Right lobe of liver (tissue), 6 donors: ENCODE data around the gene KCNA5. TPM values are rescaled to one million over a fixed set of nuclear protein-coding genes. Genes with fewer than 3 reads are reported as not detected.

ENCODE experiments used
- ATAC-seq, 4 donors: fragments of 200-7000 bp; cut with Tn5 transposase; one replicate each; pipeline ENCODE4 v1.9.1; 2020; ENCODE audit warnings: mild to moderate bottlenecking in 4 of 4, moderate library complexity in 4 of 4
- DNase-seq, 3 donors: peaks; one replicate each; pipeline ENCODE4 v3.0.0-alpha.2; 2020
- H3K27ac ChIP-seq, 3 donors: fragments of 200-600 bp; one replicate each; pipeline ENCODE4 v1.8.0; 2022
- H3K27me3 ChIP-seq, 2 donors: fragments of 200-600 bp; one replicate each; pipeline ENCODE4 v1.8.0; 2022
- H3K36me3 ChIP-seq, 4 donors: fragments of 200-600 bp; sonication (generic) in 1 of 4; one replicate each; pipeline versions ENCODE4 v1.5.1 to v1.8.0; 2017 to 2022; ENCODE audit warnings: control low read depth in 1 of 4
- H3K4me1 ChIP-seq, 4 donors: fragments of 200-600 bp; sonication (generic) in 1 of 4; one replicate each; pipeline versions ENCODE4 v1.5.1 to v1.8.0; 2017 to 2022; ENCODE audit warnings: control low read depth in 1 of 4
- H3K4me3 ChIP-seq, 3 donors: fragments of 200-600 bp; one replicate each; pipeline ENCODE4 v1.8.0; 2022
- H3K9me3 ChIP-seq, 4 donors: fragments of 200-600 bp; sonication (generic) in 1 of 4; one replicate each; pipeline versions ENCODE4 v1.5.1 to v1.8.0; 2017 to 2022; ENCODE audit warnings: control low read depth in 1 of 4
- POLR2A ChIP-seq: fragments of 450-650 bp; IDR thresholded peaks from one replicate; pipeline ENCODE4 v1.6.1; 2017; ENCODE audit warnings: antibody characterized with exemption, mild to moderate bottlenecking
- WGBS: methylation state at CpG from one replicate; pipeline ENCODE4 v1.1.6; 2018; ENCODE audit warnings: low coverage, low lambda C conversion rate; ENCODE audit not compliant: insufficient coverage; ENCODE audit errors: missing lambda C conversion rate; 5-methylcytosine and 5-hydroxymethylcytosine counted together
- intact Hi-C, 2 donors: fragments of 100-400 bp; cut with DNase I; formaldehyde crosslinking; loops; one replicate each; pipeline versions ENCODE4 v1.11.2 to v1.14.1; 2022
- long read RNA-seq: library from polyadenylated mRNA; unstranded; transcript quantifications from one replicate; pipeline ENCODE4 v2.0.0, GENCODE V29; 2019
- total RNA-seq, 6 experiments: library from RNA; depleted of rRNA in 2 of 6; stranded (reverse); fragments of >200 nt in 2 of 6; fragmentation: NEBNext Ultra II Directional in 3 of 6; extraction: Animal tissue kit (Norgen Biotek cat#: 25700) in 3 of 6; gene quantifications; one replicate each; pipeline versions ENCODE4 v1.1.0 to v1.2.4, GENCODE V29; 2016 to 2023
- TF ChIP-seq, protein P1 (sequence below), 4 donors: fragments of 200-600 bp in 3 of 4; fragments of 450-650 bp in 1 of 4; IDR thresholded peaks; one replicate each; pipeline versions ENCODE4 v1.5.1 to v1.8.0; 2016 to 2022; ENCODE audit warnings: antibody characterized with exemption in 4 of 4, mild to moderate bottlenecking in 2 of 4
- donor health status: DM: no; HTN: yes; CAD: no.
- donor health status: DM: no; HTN: no; CAD: no.
- donor health status: DM: no; HTN: no; CAD: no.
- donor health status: DM: no; HTN: yes; CAD: no.
- donor health status: DM: no; HTN: yes; CAD: no.

The KCNA5 gene
- total RNA-seq: under 1 TPM in 2 of 6 experiments, not detected in 4; 0.09 to 0.25 TPM
- long read RNA-seq: 0 reads

GRCh38 chr12:5043589-5044419 is at the start of gene KCNA5:
KCNA5 (plus strand) TSS chr12:5043879; CDS start chr12:5044148, 269 bp downstream.
- WGBS: 2% methylated on average over 25 of the region's 68 CpGs
- Histone ChIP-seq H3K4me3 (no peak within 1 kb of the TSS), H3K9me3 (no peaks in the 10 kb centered on the region), H3K27ac (no peak within 1 kb of the TSS), H3K36me3 (no peaks in the 10 kb centered on the region), H3K4me1 (no peaks in the 10 kb centered on the region), H3K27me3 (no peaks in the 10 kb centered on the region)
- ATAC-seq: peak in 1 of 4 donors; percentile 19
- TF ChIP-seq, protein P1, sequence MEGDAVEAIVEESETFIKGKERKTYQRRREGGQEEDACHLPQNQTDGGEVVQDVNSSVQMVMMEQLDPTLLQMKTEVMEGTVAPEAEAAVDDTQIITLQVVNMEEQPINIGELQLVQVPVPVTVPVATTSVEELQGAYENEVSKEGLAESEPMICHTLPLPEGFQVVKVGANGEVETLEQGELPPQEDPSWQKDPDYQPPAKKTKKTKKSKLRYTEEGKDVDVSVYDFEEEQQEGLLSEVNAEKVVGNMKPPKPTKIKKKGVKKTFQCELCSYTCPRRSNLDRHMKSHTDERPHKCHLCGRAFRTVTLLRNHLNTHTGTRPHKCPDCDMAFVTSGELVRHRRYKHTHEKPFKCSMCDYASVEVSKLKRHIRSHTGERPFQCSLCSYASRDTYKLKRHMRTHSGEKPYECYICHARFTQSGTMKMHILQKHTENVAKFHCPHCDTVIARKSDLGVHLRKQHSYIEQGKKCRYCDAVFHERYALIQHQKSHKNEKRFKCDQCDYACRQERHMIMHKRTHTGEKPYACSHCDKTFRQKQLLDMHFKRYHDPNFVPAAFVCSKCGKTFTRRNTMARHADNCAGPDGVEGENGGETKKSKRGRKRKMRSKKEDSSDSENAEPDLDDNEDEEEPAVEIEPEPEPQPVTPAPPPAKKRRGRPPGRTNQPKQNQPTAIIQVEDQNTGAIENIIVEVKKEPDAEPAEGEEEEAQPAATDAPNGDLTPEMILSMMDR (IDR thresholded peaks at IDR 0.05): no peak
- TF ChIP-seq POLR2A: no peak
- no peak for DNase-seq
- intact Hi-C loops: no loop called here

- peak in 1 of 3 donors; percentile 20 for DNase-seq
- Histone ChIP-seq H3K4me3 (no peak overlapping the region), H3K36me3 (no peaks in the 10 kb centered on the region), H3K9me3 (no peaks in the 10 kb centered on the region), H3K4me1 (no peaks in the 10 kb centered on the region), H3K27me3 (no peaks in the 10 kb centered on the region), H3K27ac (no peak overlapping the region)
- no peak for TF ChIP-seq POLR2A
- TF ChIP-seq, protein P1 (IDR thresholded peaks at IDR 0.05): no peak
- WGBS: 65% methylated on average over 4 of the region's 4 CpGs
- no peak for ATAC-seq
- intact Hi-C loops: no loop called here
These were observed 49.1 kb upstream of the KCNA5 start for GRCh38 chr12:4994622-4995021.

GRCh38 chr12:4996714-4997113 is 47.0 kb upstream of the KCNA5 start:
- Histone ChIP-seq H3K36me3 (no peaks in the 10 kb centered on the region), H3K9me3 (no peaks in the 10 kb centered on the region), H3K4me3 (no peak overlapping the region), H3K4me1 (no peaks in the 10 kb centered on the region), H3K27ac (no peak overlapping the region), H3K27me3 (no peaks in the 10 kb centered on the region)
- DNase-seq (no peak), ATAC-seq (no peak)
- intact Hi-C loops: no loop called here
- 60% methylated on average over 4 of the region's 4 CpGs for WGBS
- no peak for TF ChIP-seq POLR2A
- TF ChIP-seq, protein P1 (IDR thresholded peaks at IDR 0.05): no peak

DNA sequence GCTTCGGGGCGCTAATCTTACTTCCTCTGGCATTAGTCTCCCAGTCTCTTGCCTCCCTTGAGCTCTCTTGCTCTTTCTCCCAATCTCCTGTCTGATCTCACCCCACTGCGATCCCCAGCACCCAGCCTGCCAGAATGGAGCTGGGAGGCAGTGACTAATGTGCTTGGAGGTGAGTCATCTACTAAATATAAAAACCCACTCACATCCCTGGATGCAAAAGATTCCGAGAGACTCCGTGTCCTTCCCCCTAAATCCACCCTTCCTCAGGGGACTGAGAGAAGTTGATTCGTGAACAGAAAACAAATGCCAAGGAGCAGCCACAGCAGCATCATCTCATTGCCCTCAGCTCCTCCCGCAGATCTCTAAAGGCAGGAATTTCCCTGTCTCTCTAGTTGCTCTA is 45.7 kb upstream of the KCNA5 start:
- no peaks in the 10 kb centered on the region for H3K4me1 ChIP-seq
- DNase-seq (no peak), ATAC-seq (peak in 1 of 4 donors; percentile 27)
- no peak overlapping the region for H3K27ac ChIP-seq
- no peaks in the 10 kb centered on the region for H3K27me3 ChIP-seq
- no peak for TF ChIP-seq POLR2A
- TF ChIP-seq, protein P1 (IDR thresholded peaks at IDR 0.05): no peak
- H3K36me3 ChIP-seq: no peaks in the 10 kb centered on the region
- 61% methylated on average over 6 of the region's 7 CpGs for WGBS
- no peaks in the 10 kb centered on the region for H3K9me3 ChIP-seq
- no peak overlapping the region for H3K4me3 ChIP-seq
- intact Hi-C loops: no loop called here
